ENCODE data around the gene PTPRB.
A peak's percentile ranks its signal among the peaks of the same experiment; 100 is the strongest.

Gene PTPRB

DNA sequence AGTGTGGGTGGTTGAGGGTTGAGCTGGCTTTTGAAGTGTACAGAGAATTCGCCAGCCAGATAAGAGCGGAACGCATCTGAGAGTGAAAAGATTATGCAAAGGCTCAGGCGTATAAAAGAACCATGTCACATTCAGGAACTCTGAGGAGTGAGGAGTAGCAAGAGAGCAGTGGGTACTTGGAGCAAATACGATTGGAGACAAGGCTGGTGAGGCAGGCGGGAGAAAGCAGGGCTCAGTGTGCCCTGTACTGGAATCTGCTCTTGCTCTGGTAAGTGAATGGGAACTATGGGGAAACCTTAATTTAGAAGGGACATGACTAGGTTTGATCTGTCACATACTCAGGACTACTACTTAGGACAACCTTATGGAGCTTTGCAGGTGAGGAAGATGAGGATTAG lies 87.0 kb downstream of the PTPRB start:
- Histone ChIP-seq H3K27me3 (ENCODE audit: insufficient read depth, low read length) (no peaks in the 10 kb centered on the region), H2BK120ac (ENCODE audit: insufficient read depth, low read length, poor library complexity) (no peak overlapping the region)
- WGBS (ENCODE audit: extremely low coverage, insufficient coverage, insufficient read length), result no CpG with 5 or more reads among the region's 6 CpGs

DNA sequence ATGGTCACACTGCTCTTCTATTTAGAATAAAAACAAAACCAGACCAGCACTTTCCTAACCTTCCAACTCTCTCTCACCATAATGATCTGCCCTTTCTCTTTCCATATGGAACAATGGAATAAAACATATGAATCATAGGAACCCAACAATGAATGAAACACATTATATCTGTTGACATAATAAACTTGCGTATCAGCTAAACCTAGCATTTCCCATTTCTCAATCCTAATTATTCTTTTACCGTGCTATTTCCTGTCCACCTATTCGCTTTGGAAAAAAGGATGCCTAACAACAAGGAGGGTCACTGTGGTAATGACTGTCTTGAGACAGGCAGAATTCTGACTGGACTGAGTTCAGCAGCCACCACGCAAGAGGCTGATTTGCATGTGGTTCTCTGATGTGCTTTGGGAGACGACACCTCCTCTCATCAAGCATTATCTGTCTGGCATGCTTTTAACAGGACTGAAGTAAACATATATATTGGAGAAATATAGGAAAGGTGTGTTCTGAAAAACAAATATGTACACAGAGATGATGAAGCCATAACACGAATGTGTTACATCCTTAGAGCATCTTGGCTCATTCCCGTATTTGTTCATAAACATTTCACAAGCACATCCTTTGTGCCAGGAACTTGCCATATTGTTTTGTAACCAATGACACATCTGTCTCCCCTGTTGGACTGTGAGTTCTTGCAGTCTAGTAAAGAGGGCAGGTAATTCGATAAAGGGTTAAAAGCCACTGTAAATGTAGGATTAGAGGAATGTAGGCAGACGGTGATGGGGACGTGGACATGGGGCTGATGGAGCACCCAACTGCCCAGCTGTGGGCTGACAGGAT lies 87.7 kb downstream of the PTPRB start:
- no peak for DNase-seq
- Histone ChIP-seq H3K4me3 (ENCODE audit: low read depth, low read length) (peak overlapping the region; percentile 28), H3K23ac (ENCODE audit: low read length) (no peak overlapping the region), H4K91ac (ENCODE audit: low read depth, low read length) (no peak overlapping the region), H3K27ac (ENCODE audit: low read depth, low read length) (no peak overlapping the region), H3K36me3 (ENCODE audit: control insufficient read depth in 1 of 2, insufficient read depth in 2 of 2, low read length in 2 of 2) (no peaks in the 10 kb centered on the region), H2AFZ (ENCODE audit: insufficient read depth, low read length, poor library complexity) (no peak overlapping the region), H4K12ac (ENCODE audit: low read depth, low read length) (no peak overlapping the region), H3K9ac (ENCODE audit: low read length) (no peak overlapping the region), H2BK5ac (ENCODE audit: low read depth, low read length, poor library complexity) (no peak overlapping the region), H3K79me2 (ENCODE audit: control insufficient read depth, insufficient read depth, low read length, poor library complexity) (no peaks in the 10 kb centered on the region), H3K4ac (ENCODE audit: low read depth, low read length) (no peak overlapping the region), H3K4me2 (ENCODE audit: low read length) (no peak overlapping the region), H2BK120ac (ENCODE audit: insufficient read depth, low read length, poor library complexity) (no peak overlapping the region), H3K18ac (ENCODE audit: low read length) (no peak overlapping the region), H3K14ac (ENCODE audit: low read length) (no peak overlapping the region), H3K4me1 (ENCODE audit: control insufficient read depth in 1 of 2, insufficient read depth in 2 of 2, low read length in 2 of 2) (no peaks in the 10 kb centered on the region), H2BK12ac (ENCODE audit: low read length) (no peak overlapping the region), H4K8ac (ENCODE audit: low read depth, low read length) (no peak overlapping the region), H3K27me3 (ENCODE audit: insufficient read depth, low read length) (no peaks in the 10 kb centered on the region), H3K79me1 (ENCODE audit: low read length) (no peaks in the 10 kb centered on the region), H2AK5ac (ENCODE audit: low read length) (no peak overlapping the region), H3K9me3 (ENCODE audit: insufficient read depth, low read depth, low read length) (no peaks in the 10 kb centered on the region)
- 100% methylated on average over 1 of the region's 10 CpGs for WGBS (ENCODE audit: extremely low coverage, insufficient coverage, insufficient read length)

More for the DNA sequence above, 87.0 kb downstream of the PTPRB start:
- no peaks in the 10 kb centered on the region for H3K36me3 ChIP-seq (ENCODE audit: control insufficient read depth in 1 of 2, insufficient read depth in 2 of 2, low read length in 2 of 2)
- DNase-seq, result no peak
- H3K4me3 ChIP-seq (ENCODE audit: low read depth, low read length), result peak overlapping the region; percentile 28
- H3K4me1 ChIP-seq (ENCODE audit: control insufficient read depth in 1 of 2, insufficient read depth in 2 of 2, low read length in 2 of 2), result no peaks in the 10 kb centered on the region
- H4K8ac ChIP-seq (ENCODE audit: low read depth, low read length), result no peak overlapping the region
- no peak overlapping the region for H4K12ac ChIP-seq (ENCODE audit: low read depth, low read length)
- no peaks in the 10 kb centered on the region for H3K9me3 ChIP-seq (ENCODE audit: insufficient read depth, low read depth, low read length)
- H3K4ac ChIP-seq (ENCODE audit: low read depth, low read length), result no peak overlapping the region
- H3K18ac ChIP-seq (ENCODE audit: low read length), result no peak overlapping the region
- H2AFZ ChIP-seq (ENCODE audit: insufficient read depth, low read length, poor library complexity), result no peak overlapping the region
- H2BK12ac ChIP-seq (ENCODE audit: low read length), result no peak overlapping the region
- H3K9ac ChIP-seq (ENCODE audit: low read length), result no peak overlapping the region
- no peak overlapping the region for H2AK5ac ChIP-seq (ENCODE audit: low read length)
- H3K79me1 ChIP-seq (ENCODE audit: low read length), result no peaks in the 10 kb centered on the region
- H3K23ac ChIP-seq (ENCODE audit: low read length), result no peak overlapping the region
- no peak overlapping the region for H2BK5ac ChIP-seq (ENCODE audit: low read depth, low read length, poor library complexity)
- H3K79me2 ChIP-seq (ENCODE audit: control insufficient read depth, insufficient read depth, low read length, poor library complexity), result no peaks in the 10 kb centered on the region
- H3K14ac ChIP-seq (ENCODE audit: low read length), result no peak overlapping the region
- H4K91ac ChIP-seq (ENCODE audit: low read depth, low read length), result no peak overlapping the region
- no peak overlapping the region for H3K4me2 ChIP-seq (ENCODE audit: low read length)
- no peak overlapping the region for H3K27ac ChIP-seq (ENCODE audit: low read depth, low read length)

DNA sequence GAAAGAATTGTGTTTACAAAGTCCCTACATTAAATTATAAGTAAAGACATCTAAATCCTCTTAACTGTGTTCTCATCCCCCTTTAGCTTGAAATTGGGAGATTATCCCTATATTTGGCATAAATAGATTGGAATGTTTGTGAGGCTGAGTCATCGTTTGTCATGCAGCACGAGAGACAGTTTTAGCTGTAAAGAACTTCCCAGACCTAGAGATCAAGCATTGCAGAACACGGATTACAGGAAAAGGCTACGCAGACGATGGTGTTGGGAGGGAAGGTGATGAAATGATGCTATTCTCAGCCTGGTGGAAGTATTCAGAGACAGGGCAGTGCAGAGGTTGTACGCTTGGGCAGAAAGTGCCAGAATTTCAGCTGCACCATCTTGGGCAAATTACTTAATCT lies 93.8 kb downstream of the PTPRB start:
- H3K79me1 ChIP-seq (ENCODE audit: low read length), result no peaks in the 10 kb centered on the region
- no peak overlapping the region for H4K8ac ChIP-seq (ENCODE audit: low read depth, low read length)
- no peaks in the 10 kb centered on the region for H3K27me3 ChIP-seq (ENCODE audit: insufficient read depth, low read length)
- H3K79me2 ChIP-seq (ENCODE audit: control insufficient read depth, insufficient read depth, low read length, poor library complexity), result no peaks in the 10 kb centered on the region
- no peak overlapping the region for H2BK5ac ChIP-seq (ENCODE audit: low read depth, low read length, poor library complexity)
- no peak overlapping the region for H3K4me2 ChIP-seq (ENCODE audit: low read length)
- no peak overlapping the region for H3K27ac ChIP-seq (ENCODE audit: low read depth, low read length)
- H3K4me3 ChIP-seq (ENCODE audit: low read depth, low read length), result no peak overlapping the region
- no peak overlapping the region for H2BK12ac ChIP-seq (ENCODE audit: low read length)
- H3K36me3 ChIP-seq (ENCODE audit: control insufficient read depth in 1 of 2, insufficient read depth in 2 of 2, low read length in 2 of 2), result no peaks in the 10 kb centered on the region
- H4K91ac ChIP-seq (ENCODE audit: low read depth, low read length), result no peak overlapping the region
- no peak overlapping the region for H3K14ac ChIP-seq (ENCODE audit: low read length)
- no peak overlapping the region for H3K9ac ChIP-seq (ENCODE audit: low read length)
- DNase-seq, result no peak
- no CpG with 5 or more reads among the region's 6 CpGs for WGBS (ENCODE audit: extremely low coverage, insufficient coverage, insufficient read length)
- no peaks in the 10 kb centered on the region for H3K9me3 ChIP-seq (ENCODE audit: insufficient read depth, low read depth, low read length)
- no peaks in the 10 kb centered on the region for H3K4me1 ChIP-seq (ENCODE audit: control insufficient read depth in 1 of 2, insufficient read depth in 2 of 2, low read length in 2 of 2)
- H4K12ac ChIP-seq (ENCODE audit: low read depth, low read length), result no peak overlapping the region
- no peak overlapping the region for H2AK5ac ChIP-seq (ENCODE audit: low read length)
- H2BK120ac ChIP-seq (ENCODE audit: insufficient read depth, low read length, poor library complexity), result no peak overlapping the region
- H3K23ac ChIP-seq (ENCODE audit: low read length), result no peak overlapping the region
- H2AFZ ChIP-seq (ENCODE audit: insufficient read depth, low read length, poor library complexity), result no peak overlapping the region
- H3K4ac ChIP-seq (ENCODE audit: low read depth, low read length), result no peak overlapping the region
- H3K18ac ChIP-seq (ENCODE audit: low read length), result no peak overlapping the region

DNA sequence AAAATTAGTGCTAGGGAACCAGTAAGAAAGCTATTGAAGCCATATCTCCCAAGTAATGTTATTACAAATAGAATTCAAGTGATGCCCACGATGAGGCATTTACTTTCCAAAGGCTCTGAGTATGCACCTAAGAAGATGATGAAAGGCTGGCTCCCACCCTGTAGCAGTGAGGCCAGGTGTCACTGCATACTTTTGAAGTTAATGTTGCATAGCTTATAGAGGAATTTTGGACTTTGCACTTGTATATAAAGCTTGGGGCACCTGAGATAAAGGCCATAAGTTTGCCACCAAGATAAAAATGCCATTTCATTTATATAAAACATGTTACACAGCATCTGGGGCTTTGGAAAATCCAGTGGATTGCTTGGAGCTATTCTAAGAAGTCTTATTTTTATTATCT lies 96.2 kb downstream of the PTPRB start:
- H3K9me3 ChIP-seq (ENCODE audit: insufficient read depth, low read depth, low read length), result no peaks in the 10 kb centered on the region
- no peak overlapping the region for H2BK12ac ChIP-seq (ENCODE audit: low read length)
- no peak overlapping the region for H2BK120ac ChIP-seq (ENCODE audit: insufficient read depth, low read length, poor library complexity)
- H3K18ac ChIP-seq (ENCODE audit: low read length), result no peak overlapping the region
- DNase-seq, result no peak
- no peak overlapping the region for H3K4me2 ChIP-seq (ENCODE audit: low read length)
- H4K8ac ChIP-seq (ENCODE audit: low read depth, low read length), result no peak overlapping the region
- H4K91ac ChIP-seq (ENCODE audit: low read depth, low read length), result no peak overlapping the region
- H3K36me3 ChIP-seq (ENCODE audit: control insufficient read depth in 1 of 2, insufficient read depth in 2 of 2, low read length in 2 of 2), result no peaks in the 10 kb centered on the region
- H3K79me2 ChIP-seq (ENCODE audit: control insufficient read depth, insufficient read depth, low read length, poor library complexity), result no peaks in the 10 kb centered on the region
- no peak overlapping the region for H2AFZ ChIP-seq (ENCODE audit: insufficient read depth, low read length, poor library complexity)
- H3K9ac ChIP-seq (ENCODE audit: low read length), result no peak overlapping the region
- H3K27ac ChIP-seq (ENCODE audit: low read depth, low read length), result no peak overlapping the region
- H3K4me1 ChIP-seq (ENCODE audit: control insufficient read depth in 1 of 2, insufficient read depth in 2 of 2, low read length in 2 of 2), result no peaks in the 10 kb centered on the region
- no peak overlapping the region for H3K23ac ChIP-seq (ENCODE audit: low read length)
- no CpG with 5 or more reads among the region's 1 CpG for WGBS (ENCODE audit: extremely low coverage, insufficient coverage, insufficient read length)
- H4K12ac ChIP-seq (ENCODE audit: low read depth, low read length), result no peak overlapping the region
- no peak overlapping the region for H3K4ac ChIP-seq (ENCODE audit: low read depth, low read length)
- H2BK5ac ChIP-seq (ENCODE audit: low read depth, low read length, poor library complexity), result no peak overlapping the region
- no peaks in the 10 kb centered on the region for H3K27me3 ChIP-seq (ENCODE audit: insufficient read depth, low read length)
- no peaks in the 10 kb centered on the region for H3K79me1 ChIP-seq (ENCODE audit: low read length)
- H3K14ac ChIP-seq (ENCODE audit: low read length), result no peak overlapping the region
- no peak overlapping the region for H2AK5ac ChIP-seq (ENCODE audit: low read length)
- no peak overlapping the region for H3K4me3 ChIP-seq (ENCODE audit: low read depth, low read length)
